T-cell (primary cell): ENCODE data around the gene MAP4K5. TPM values are rescaled to one million over a fixed set of nuclear protein-coding genes. Genes with fewer than 3 reads are reported as not detected.

Experiments used
- ATAC-seq, 4 experiments: fragments of 200-7000 bp in 3 of 4; fragments of 150-1000 bp in 1 of 4; cut with Tn5 transposase; replicated peaks in 1 of 4; 1 replicate in 3 of 4; 2 replicates in 1 of 4; pipeline ENCODE4 v1.10.0; 2021; ENCODE audit warnings: moderate library complexity in 3 of 4, mild to moderate bottlenecking in 2 of 4, moderate number of reproducible peaks in 1 of 4
- CTCF ChIA-PET, 2 donors: fragments of 300-600 bp; sonication (Branson Sonifier 250); formaldehyde crosslinking; loops; one replicate each; lab custom pipeline; 2022; ENCODE audit warnings: antibody characterized with exemption in 2 of 2; lab: Charles Lee
- POLR2A ChIA-PET, 2 donors: fragments of 300-600 bp; sonication (Branson Sonifier 250); formaldehyde crosslinking; loops; one replicate each; lab custom pipeline; 2022; ENCODE audit warnings: antibody characterized with exemption in 2 of 2; lab: Charles Lee
- DNase-seq, 35 experiments: peaks; one replicate each; pipeline versions ENCODE4 v3.0.0 to v3.0.0-alpha.2; 2013 to 2023
- H3K27ac ChIP-seq: one replicate; pipeline ENCODE4 v1.5.1; 2013; ENCODE audit warnings: low read length
- H3K27me3 ChIP-seq, 2 experiments: replicated peaks in 1 of 2; 1 replicate in 1 of 2; 2 replicates in 1 of 2; pipeline versions ENCODE4 v1.6.1 to v1.7.0; 2013; ENCODE audit warnings: low read length in 1 of 2, mixed read lengths in 1 of 2; ENCODE audit not compliant: control insufficient read depth in 2 of 2, insufficient read depth in 2 of 2; ENCODE audit errors: extremely low read depth in 1 of 2
- H3K36me3 ChIP-seq, 2 donors: 1 replicate in 1 of 2; 2 replicates in 1 of 2; pipeline versions ENCODE4 v1.6.1 to v1.7.0; 2013; ENCODE audit warnings: low read length in 1 of 2; ENCODE audit not compliant: control insufficient read depth in 2 of 2, insufficient read depth in 1 of 2; ENCODE audit errors: extremely low read depth in 1 of 2
- H3K4me1 ChIP-seq, 2 experiments: 1 replicate in 1 of 2; 2 replicates in 1 of 2; pipeline versions ENCODE4 v1.6.1 to v1.7.0; 2013; ENCODE audit warnings: low read length in 2 of 2, mixed read lengths in 1 of 2; ENCODE audit not compliant: insufficient read depth in 2 of 2, control insufficient read depth in 1 of 2; ENCODE audit errors: extremely low read depth in 1 of 2
- H3K4me3 ChIP-seq, 2 donors: 1 replicate in 1 of 2; 2 replicates in 1 of 2; pipeline versions ENCODE4 v1.5.1 to v1.7.0; 2013; ENCODE audit warnings: mild to moderate bottlenecking in 2 of 2, low read length in 1 of 2, moderate library complexity in 1 of 2; ENCODE audit not compliant: control insufficient read depth in 1 of 2; ENCODE audit errors: extremely low read depth in 1 of 2
- H3K9me3 ChIP-seq: 2 replicates; pipeline ENCODE4 v1.7.0; 2013
- H3K27ac Mint-ChIP-seq, 2 donors: one replicate each; pipeline ENCODE4 v1.8.0; 2020 to 2021; ENCODE audit warnings: mild to moderate bottlenecking in 2 of 2, mixed read lengths in 2 of 2
- H3K27me3 Mint-ChIP-seq, 2 donors: one replicate each; pipeline ENCODE4 v1.8.0; 2021 to 2022; ENCODE audit warnings: mixed read lengths in 2 of 2
- H3K36me3 Mint-ChIP-seq: one replicate; pipeline ENCODE4 v1.8.0; 2021; ENCODE audit warnings: mixed read lengths
- H3K4me1 Mint-ChIP-seq, 3 donors: one replicate each; pipeline ENCODE4 v1.8.0; 2020 to 2022; ENCODE audit warnings: mixed read lengths in 3 of 3, mild to moderate bottlenecking in 1 of 3
- H3K4me3 Mint-ChIP-seq, 3 donors: one replicate each; pipeline ENCODE4 v1.8.0; 2020 to 2022; ENCODE audit warnings: mild to moderate bottlenecking in 3 of 3, mixed read lengths in 3 of 3, moderate library complexity in 3 of 3
- H3K9me3 Mint-ChIP-seq, 3 donors: one replicate each; pipeline ENCODE4 v1.8.0; 2020 to 2022; ENCODE audit warnings: mixed read lengths in 3 of 3
- WGBS: methylation state at CpG from one replicate; pipeline ENCODE4 v1.1.5; 2013; ENCODE audit warnings: missing lambda C conversion rate; ENCODE audit not compliant: insufficient coverage; 5-methylcytosine and 5-hydroxymethylcytosine counted together
- total RNA-seq, 35 experiments: library from RNA in 6 of 35; stranded (reverse) in 6 of 35; fragments of 120-200 nt in 1 of 35; gene quantifications; one replicate each; pipeline versions ENCODE4 v1.2.1 to v1.2.4 and lab custom pipeline; 2013 to 2026

MAP4K5 gene
- total RNA-seq, 5 donors from 2014 or later (not counting 1 experiment from before 2014, with no cell fraction given), result 33.5 to 48.2 (median 44.6) TPM

DNA sequence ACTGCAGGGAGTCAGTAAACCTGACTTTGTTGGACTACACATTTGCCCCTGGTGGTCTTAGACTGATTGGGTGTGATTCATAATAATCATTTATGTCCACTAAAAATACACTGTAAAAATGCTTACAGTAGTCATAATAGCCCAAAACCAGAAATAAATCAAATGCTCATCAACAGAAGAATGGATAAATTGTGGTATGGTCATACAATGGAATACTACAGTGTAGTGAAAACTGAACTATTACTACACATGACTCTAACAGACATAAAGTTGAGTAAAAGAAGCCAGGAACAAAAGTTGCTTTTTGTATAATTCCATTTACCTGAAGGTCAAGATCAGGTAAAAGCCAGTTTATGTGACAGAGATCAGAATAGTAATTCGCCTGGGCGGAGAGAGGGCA is 78.5 kb downstream of the MAP4K5 start:
- no peaks in the 10 kb centered on the region for H3K27me3 ChIP-seq
- H3K4me3 ChIP-seq, result no peak overlapping the region
- H3K9me3 ChIP-seq, result peaks cover 4% of the 10 kb centered on the region
- no peak overlapping the region for H3K27ac ChIP-seq
- H3K4me1 ChIP-seq, result no peaks in the 10 kb centered on the region
- no peak for DNase-seq
- H3K27me3 Mint-ChIP-seq, result no peaks in the 10 kb centered on the region
- ATAC-seq, result no peak
- H3K9me3 Mint-ChIP-seq, result peaks cover 0 to 3% (median 3%) of the 10 kb centered on the region in 3 donors
- no peak overlapping the region for H3K27ac Mint-ChIP-seq
- no CpG with 5 or more reads among the region's 2 CpGs for WGBS
- no peaks in the 10 kb centered on the region for H3K4me1 Mint-ChIP-seq
- H3K36me3 Mint-ChIP-seq, result peaks cover 55% of the 10 kb centered on the region
- CTCF ChIA-PET, result no interaction called here
- H3K4me3 Mint-ChIP-seq, result no peak overlapping the region
- H3K36me3 ChIP-seq, result peaks cover 0 to 53% of the 10 kb centered on the region in 2 donors
- POLR2A ChIA-PET, result interaction anchor here in 1 of 2 donors (0.6 kb wide), 1 partner anchor 639 kb away, joined by 3 read pairs; no protein-coding TSS in a partner anchor

DNA sequence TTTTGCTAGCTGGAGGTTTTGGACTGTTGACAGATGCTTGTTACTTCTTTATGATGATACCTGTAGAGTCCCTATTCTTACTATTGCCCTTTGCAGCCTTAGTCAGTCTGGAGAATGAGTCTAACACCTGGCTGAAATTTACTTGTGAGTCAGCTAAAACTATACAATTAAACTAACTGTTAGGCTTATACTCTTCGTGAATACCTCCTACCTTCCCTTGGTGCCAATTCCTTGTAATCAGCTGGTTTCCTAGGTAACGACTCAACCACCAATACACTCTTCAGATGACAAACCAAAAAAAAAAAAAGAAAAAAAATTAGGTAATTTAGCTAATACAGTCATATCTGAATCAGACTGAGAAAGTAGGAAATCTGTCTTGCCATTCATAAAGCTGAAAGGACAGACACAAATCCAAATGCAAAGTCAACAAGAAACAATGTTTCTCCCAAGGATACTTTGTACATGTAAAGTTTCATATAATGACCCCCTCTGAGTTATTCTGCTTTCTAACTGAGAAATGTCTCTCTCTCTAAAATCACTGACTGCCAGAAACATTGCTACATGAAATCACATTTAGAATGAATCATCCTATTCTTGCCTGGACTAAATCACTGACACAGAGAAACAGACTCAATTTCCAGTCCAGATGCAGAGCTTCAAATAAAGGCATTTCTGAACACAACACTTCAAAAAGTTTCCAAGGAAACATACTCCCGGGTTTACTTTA is 79.2 kb downstream of the MAP4K5 start:
- 100% methylated on average over 1 of the region's 3 CpGs for WGBS

DNA sequence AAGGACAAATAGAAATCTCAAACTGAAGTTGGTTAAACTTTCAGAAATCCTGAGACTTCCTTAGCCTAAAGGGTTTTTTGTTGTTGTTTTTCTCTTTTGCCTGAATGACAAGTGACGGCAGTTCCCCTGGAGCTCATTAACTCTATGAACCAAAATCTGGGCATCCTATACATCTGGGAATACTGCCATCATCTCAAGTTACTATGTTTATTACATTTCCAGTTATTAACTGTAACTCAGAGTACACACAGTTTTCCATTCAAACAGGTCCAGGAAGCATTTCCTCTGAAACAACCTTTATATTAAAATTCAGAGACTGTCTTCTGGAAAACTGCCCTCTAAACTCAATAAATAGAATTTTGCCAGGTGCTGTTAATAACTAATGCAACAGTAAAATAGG is 80.1 kb downstream of the MAP4K5 start:
- CTCF ChIA-PET, result no interaction called here

More for the DNA sequence above, 79.2 kb downstream of the MAP4K5 start:
- Histone ChIP-seq H3K4me1 (no peaks in the 10 kb centered on the region), H3K36me3 (peaks cover 0 to 52% of the 10 kb centered on the region in 2 donors), H3K27me3 (no peaks in the 10 kb centered on the region), H3K9me3 (peaks cover 4% of the 10 kb centered on the region), H3K4me3 (no peak overlapping the region), H3K27ac (no peak overlapping the region)
- Mint-ChIP-seq H3K27me3 (no peaks in the 10 kb centered on the region), H3K9me3 (peaks cover 0 to 3% (median 3%) of the 10 kb centered on the region in 3 donors), H3K36me3 (peaks cover 57% of the 10 kb centered on the region), H3K4me1 (no peaks in the 10 kb centered on the region), H3K27ac (no peak overlapping the region), H3K4me3 (no peak overlapping the region)
- DNase-seq (no peak), ATAC-seq (no peak)
- POLR2A ChIA-PET, result no interaction called here
- CTCF ChIA-PET, result no interaction called here

DNA sequence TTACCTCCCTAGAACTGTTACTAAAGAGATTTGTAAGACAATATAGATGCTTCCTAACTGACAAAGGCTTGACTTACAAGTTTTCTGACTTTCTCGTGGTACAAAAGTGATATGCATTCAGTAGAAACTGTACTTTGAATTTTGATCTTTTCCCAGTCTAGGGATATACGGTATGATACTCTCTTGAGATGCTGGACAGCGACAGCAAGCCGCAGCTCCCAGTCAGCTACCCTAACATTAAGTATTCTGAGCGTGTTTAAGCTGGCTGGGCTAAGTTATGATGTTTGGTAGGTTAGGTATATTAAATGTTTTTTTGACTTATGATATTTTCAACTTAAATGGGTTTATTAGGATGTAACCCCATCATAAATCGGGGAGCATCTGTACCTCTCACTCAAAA is 80.5 kb downstream of the MAP4K5 start:
- WGBS, result no CpG with 5 or more reads among the region's 6 CpGs
- CTCF ChIA-PET, result no interaction called here
- H3K36me3 Mint-ChIP-seq, result peaks cover 61% of the 10 kb centered on the region

More for the DNA sequence above, 80.1 kb downstream of the MAP4K5 start:
- H3K27ac Mint-ChIP-seq, result no peak overlapping the region
- H3K4me3 ChIP-seq, result no peak overlapping the region
- peaks cover 4% of the 10 kb centered on the region for H3K9me3 ChIP-seq
- H3K4me1 Mint-ChIP-seq, result no peaks in the 10 kb centered on the region
- H3K27me3 ChIP-seq, result no peaks in the 10 kb centered on the region
- no peak overlapping the region for H3K27ac ChIP-seq
- H3K4me1 ChIP-seq, result no peaks in the 10 kb centered on the region
- H3K9me3 Mint-ChIP-seq, result peaks cover 0 to 3% (median 3%) of the 10 kb centered on the region in 3 donors
- WGBS, result no CpG with 5 or more reads among the region's 1 CpG
- no peak for ATAC-seq
- no peak for DNase-seq
- H3K36me3 Mint-ChIP-seq, result peaks cover 61% of the 10 kb centered on the region
- no peak overlapping the region for H3K4me3 Mint-ChIP-seq
- no peaks in the 10 kb centered on the region for H3K27me3 Mint-ChIP-seq
- peaks cover 0 to 49% of the 10 kb centered on the region in 2 donors for H3K36me3 ChIP-seq
- POLR2A ChIA-PET, result no interaction called here

DNA sequence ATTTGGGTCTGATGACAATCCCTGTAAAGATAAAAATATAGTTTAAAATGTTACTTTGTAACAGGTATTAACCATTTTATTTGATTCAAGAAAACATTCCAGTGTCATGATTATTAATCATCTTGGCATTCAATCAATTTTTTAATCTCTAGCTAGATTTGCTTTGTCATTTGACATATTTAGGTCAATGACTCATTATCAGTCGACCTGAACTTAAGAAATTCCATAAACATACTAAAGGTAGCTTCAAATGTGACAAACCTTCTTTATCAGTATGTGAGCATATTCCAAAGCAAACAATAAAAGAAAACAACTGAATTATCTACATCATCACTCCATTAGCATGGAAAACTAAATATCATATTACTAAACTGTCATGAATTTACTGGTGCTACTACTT is 84.9 kb downstream of the MAP4K5 start:
- no peak overlapping the region for H3K27ac ChIP-seq
- no peak overlapping the region for H3K4me3 Mint-ChIP-seq
- H3K36me3 Mint-ChIP-seq, result peaks cover 52% of the 10 kb centered on the region
- ChIA-PET POLR2A (interaction anchor here in 1 of 2 donors (0.6 kb wide), 1 partner anchor 70 kb away, joined by 3 read pairs; no protein-coding TSS in a partner anchor), CTCF (interaction anchor here in 1 of 2 donors (1.1 kb wide), 1 partner anchor 309 kb away, joined by 3 read pairs; no protein-coding TSS in a partner anchor)
- no peak overlapping the region for H3K27ac Mint-ChIP-seq
- ATAC-seq (no peak), DNase-seq (no peak)
- no peaks in the 10 kb centered on the region for H3K27me3 Mint-ChIP-seq
- no peaks in the 10 kb centered on the region for H3K4me1 Mint-ChIP-seq
- peaks cover 0 to 53% of the 10 kb centered on the region in 2 donors for H3K36me3 ChIP-seq
- H3K27me3 ChIP-seq, result no peaks in the 10 kb centered on the region
- no peaks in the 10 kb centered on the region for H3K4me1 ChIP-seq
- H3K9me3 ChIP-seq, result peaks cover 4% of the 10 kb centered on the region
- peaks cover 0 to 3% (median 3%) of the 10 kb centered on the region in 3 donors for H3K9me3 Mint-ChIP-seq
- H3K4me3 ChIP-seq, result no peak overlapping the region
- no CpG with 5 or more reads among the region's 1 CpG for WGBS

More for the DNA sequence above, 80.5 kb downstream of the MAP4K5 start:
- H3K27ac ChIP-seq, result no peak overlapping the region
- H3K4me1 ChIP-seq, result no peaks in the 10 kb centered on the region
- no peaks in the 10 kb centered on the region for H3K27me3 Mint-ChIP-seq
- POLR2A ChIA-PET, result no interaction called here
- no peaks in the 10 kb centered on the region for H3K4me1 Mint-ChIP-seq
- no peak overlapping the region for H3K27ac Mint-ChIP-seq
- H3K27me3 ChIP-seq, result no peaks in the 10 kb centered on the region
- DNase-seq (no peak), ATAC-seq (no peak)
- H3K4me3 Mint-ChIP-seq, result no peak overlapping the region
- H3K9me3 Mint-ChIP-seq, result peaks cover 0 to 3% (median 3%) of the 10 kb centered on the region in 3 donors
- peaks cover 0 to 49% of the 10 kb centered on the region in 2 donors for H3K36me3 ChIP-seq
- H3K9me3 ChIP-seq, result peaks cover 4% of the 10 kb centered on the region
- H3K4me3 ChIP-seq, result no peak overlapping the region

DNA sequence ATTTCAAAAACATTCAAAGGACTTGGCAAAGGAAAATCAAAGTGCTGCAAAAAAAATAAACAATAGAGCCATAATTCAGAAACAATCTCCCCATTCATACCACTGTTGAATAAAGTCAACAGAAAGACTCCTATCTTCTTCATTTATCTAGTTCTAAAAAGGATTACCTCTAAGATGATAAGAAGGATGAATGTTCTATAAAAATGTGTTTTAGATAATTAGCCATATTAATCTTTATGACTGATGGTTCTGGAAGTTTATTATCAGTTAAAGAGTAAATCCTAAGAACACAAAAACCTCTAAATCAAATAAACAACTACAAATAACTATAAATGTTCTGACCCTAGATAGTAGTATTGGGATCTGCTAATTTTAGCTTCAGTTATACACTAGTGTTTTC is 97.8 kb downstream of the MAP4K5 start:
- H3K9me3 Mint-ChIP-seq, result peaks cover 0 to 9% (median 6%) of the 10 kb centered on the region in 3 donors
- POLR2A ChIA-PET, result no interaction called here
- no peak for ATAC-seq
- no peak overlapping the region for H3K27ac Mint-ChIP-seq
- Histone ChIP-seq H3K27ac (no peak overlapping the region), H3K36me3 (peaks cover 0 to 45% of the 10 kb centered on the region in 2 donors), H3K9me3 (peaks cover 4% of the 10 kb centered on the region), H3K27me3 (no peaks in the 10 kb centered on the region), H3K4me1 (no peaks in the 10 kb centered on the region), H3K4me3 (no peak overlapping the region)
- CTCF ChIA-PET, result no interaction called here
- H3K4me1 Mint-ChIP-seq, result no peaks in the 10 kb centered on the region
- no peaks in the 10 kb centered on the region for H3K27me3 Mint-ChIP-seq
- H3K4me3 Mint-ChIP-seq, result no peak overlapping the region
- DNase-seq, result no peak
- H3K36me3 Mint-ChIP-seq, result peaks cover 70% of the 10 kb centered on the region
